Measurements from ENCODE around the gene HNRNPL. TPM values are rescaled to one million over a fixed set of nuclear protein-coding genes. Genes with fewer than 3 reads are reported as not detected.
A peak's percentile ranks its signal among the peaks of the same experiment; 100 is the strongest.

HNRNPL gene
- total and polyA plus RNA-seq, 9 of the 15 experiments (the other 6 are each of a cell fraction or from before 2014, with no cell fraction given), result 39.5 to 610 (median 299) TPM

GRCh38 chr19:38819231-38819920, 30.4 kb downstream of the HNRNPL start (continued):
- TF ChIP-seq CREB5 (CRISPR knock-in tag; IDR thresholded peaks at IDR 0.05) (no peak), ZNF316 (IDR thresholded peaks at IDR 0.05) (no peak), MTF1 (CRISPR knock-in tag; IDR thresholded peaks at IDR 0.05; ENCODE audit: borderline replicate concordance) (no peak), PHB2 (IDR thresholded peaks at IDR 0.05; ENCODE audit: low read depth) (no peak), ETS1 (conservative IDR thresholded peaks at IDR 0.05; ENCODE audit: control insufficient read depth, low read depth, low read length) (no peak), TEAD4 (IDR thresholded peaks at IDR 0.05; ENCODE audit: low read length) (peak; percentile 70; the same call in 1 of the 2 replicates), TEAD4 (CRISPR knock-in tag; IDR thresholded peaks at IDR 0.05; ENCODE audit: borderline replicate concordance) (no peak), YBX1 (IDR thresholded peaks at IDR 0.05) (no peak), ILK (tag; IDR thresholded peaks at IDR 0.05; ENCODE audit: borderline replicate concordance, low read depth) (no peak), SIN3B (IDR thresholded peaks at IDR 0.05; ENCODE audit: low read depth) (no peak), ZC3H4 (CRISPR knock-in tag; IDR thresholded peaks at IDR 0.05; ENCODE audit: borderline replicate concordance) (no peak), ZNF239 (CRISPR knock-in tag; IDR thresholded peaks at IDR 0.05) (no peak), POLR2B (IDR thresholded peaks at IDR 0.05; ENCODE audit: low read depth, partially characterized antibody) (no peak), ETS2 (tag; IDR thresholded peaks at IDR 0.05; ENCODE audit: borderline replicate concordance, poor library complexity, severe bottlenecking) (no peak)
- TF ChIP-seq, protein P1, sequence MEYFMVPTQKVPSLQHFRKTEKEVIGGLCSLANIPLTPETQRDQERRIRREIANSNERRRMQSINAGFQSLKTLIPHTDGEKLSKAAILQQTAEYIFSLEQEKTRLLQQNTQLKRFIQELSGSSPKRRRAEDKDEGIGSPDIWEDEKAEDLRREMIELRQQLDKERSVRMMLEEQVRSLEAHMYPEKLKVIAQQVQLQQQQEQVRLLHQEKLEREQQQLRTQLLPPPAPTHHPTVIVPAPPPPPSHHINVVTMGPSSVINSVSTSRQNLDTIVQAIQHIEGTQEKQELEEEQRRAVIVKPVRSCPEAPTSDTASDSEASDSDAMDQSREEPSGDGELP (CRISPR knock-in tag; IDR thresholded peaks at IDR 0.05; ENCODE audit: borderline replicate concordance), result peak; percentile 98
- TF ChIP-seq, protein P2, sequence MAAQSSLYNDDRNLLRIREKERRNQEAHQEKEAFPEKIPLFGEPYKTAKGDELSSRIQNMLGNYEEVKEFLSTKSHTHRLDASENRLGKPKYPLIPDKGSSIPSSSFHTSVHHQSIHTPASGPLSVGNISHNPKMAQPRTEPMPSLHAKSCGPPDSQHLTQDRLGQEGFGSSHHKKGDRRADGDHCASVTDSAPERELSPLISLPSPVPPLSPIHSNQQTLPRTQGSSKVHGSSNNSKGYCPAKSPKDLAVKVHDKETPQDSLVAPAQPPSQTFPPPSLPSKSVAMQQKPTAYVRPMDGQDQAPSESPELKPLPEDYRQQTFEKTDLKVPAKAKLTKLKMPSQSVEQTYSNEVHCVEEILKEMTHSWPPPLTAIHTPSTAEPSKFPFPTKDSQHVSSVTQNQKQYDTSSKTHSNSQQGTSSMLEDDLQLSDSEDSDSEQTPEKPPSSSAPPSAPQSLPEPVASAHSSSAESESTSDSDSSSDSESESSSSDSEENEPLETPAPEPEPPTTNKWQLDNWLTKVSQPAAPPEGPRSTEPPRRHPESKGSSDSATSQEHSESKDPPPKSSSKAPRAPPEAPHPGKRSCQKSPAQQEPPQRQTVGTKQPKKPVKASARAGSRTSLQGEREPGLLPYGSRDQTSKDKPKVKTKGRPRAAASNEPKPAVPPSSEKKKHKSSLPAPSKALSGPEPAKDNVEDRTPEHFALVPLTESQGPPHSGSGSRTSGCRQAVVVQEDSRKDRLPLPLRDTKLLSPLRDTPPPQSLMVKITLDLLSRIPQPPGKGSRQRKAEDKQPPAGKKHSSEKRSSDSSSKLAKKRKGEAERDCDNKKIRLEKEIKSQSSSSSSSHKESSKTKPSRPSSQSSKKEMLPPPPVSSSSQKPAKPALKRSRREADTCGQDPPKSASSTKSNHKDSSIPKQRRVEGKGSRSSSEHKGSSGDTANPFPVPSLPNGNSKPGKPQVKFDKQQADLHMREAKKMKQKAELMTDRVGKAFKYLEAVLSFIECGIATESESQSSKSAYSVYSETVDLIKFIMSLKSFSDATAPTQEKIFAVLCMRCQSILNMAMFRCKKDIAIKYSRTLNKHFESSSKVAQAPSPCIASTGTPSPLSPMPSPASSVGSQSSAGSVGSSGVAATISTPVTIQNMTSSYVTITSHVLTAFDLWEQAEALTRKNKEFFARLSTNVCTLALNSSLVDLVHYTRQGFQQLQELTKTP (IDR thresholded peaks at IDR 0.05; ENCODE audit: low read depth in 1 of 2, partially characterized antibody in 2 of 2), result peak in 1 of 2 experiments; percentile 46
- TF ChIP-seq, protein P3, sequence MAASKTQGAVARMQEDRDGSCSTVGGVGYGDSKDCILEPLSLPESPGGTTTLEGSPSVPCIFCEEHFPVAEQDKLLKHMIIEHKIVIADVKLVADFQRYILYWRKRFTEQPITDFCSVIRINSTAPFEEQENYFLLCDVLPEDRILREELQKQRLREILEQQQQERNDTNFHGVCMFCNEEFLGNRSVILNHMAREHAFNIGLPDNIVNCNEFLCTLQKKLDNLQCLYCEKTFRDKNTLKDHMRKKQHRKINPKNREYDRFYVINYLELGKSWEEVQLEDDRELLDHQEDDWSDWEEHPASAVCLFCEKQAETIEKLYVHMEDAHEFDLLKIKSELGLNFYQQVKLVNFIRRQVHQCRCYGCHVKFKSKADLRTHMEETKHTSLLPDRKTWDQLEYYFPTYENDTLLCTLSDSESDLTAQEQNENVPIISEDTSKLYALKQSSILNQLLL (CRISPR knock-in tag; IDR thresholded peaks at IDR 0.05; ENCODE audit: borderline replicate concordance), result no peak
